ENCODE measurements around the gene PPFIA3.

GRCh38 chr19:49094505-49095482 is 24.6 kb upstream of the PPFIA3 start:
- TF ChIP-seq CTCF (IDR thresholded peaks at IDR 0.05) (no peak), POLR2A (IDR thresholded peaks at IDR 0.05) (no peak)

Measured in testis (tissue), 2 donors.